ENCODE results near the gene CHIC1. TPM values are rescaled to one million over a fixed set of nuclear protein-coding genes. Genes with fewer than 3 reads are reported as not detected.
"Not testable (repeated sequence)": the region's sequence is repeated elsewhere in the genome, so short reads cannot be mapped to it uniquely, and the experiment has no call there.

The CHIC1 gene
- 5.9 and 10.7 TPM in 2 replicates for total RNA-seq (2014; rRNA removed; shearing (Covaris generic))

GRCh38 chrX:73562984-73563737 lies at the start of gene CHIC1:
Gene CHIC1 (plus strand): TSS chrX:73563197. CDS start chrX:73563285, 88 bp downstream.
- DNase-seq (ENCODE audit: low spot score) = peak; percentile 83

GRCh38 chrX:73522823-73523222 lies 40.2 kb upstream of the CHIC1 start:
- DNase-seq (ENCODE audit: low spot score) = not testable (repeated sequence)

GRCh38 chrX:73524906-73525305 lies 38.1 kb upstream of the CHIC1 start:
- DNase-seq (ENCODE audit: low spot score) = no peak

GRCh38 chrX:73525928-73526690 lies 36.9 kb upstream of the CHIC1 start:
- DNase-seq (ENCODE audit: low spot score) = no peak

- DNase-seq (ENCODE audit: low spot score) = not testable (repeated sequence)
Observed at GRCh38 chrX:73531655-73532054, 31.3 kb upstream of the CHIC1 start.

- no peak for DNase-seq (ENCODE audit: low spot score)
Observed at GRCh38 chrX:73556159-73556558, 6.8 kb upstream of the CHIC1 start.

GRCh38 chrX:73561801-73562200 lies 1.2 kb upstream of the CHIC1 start:
- DNase-seq (ENCODE audit: low spot score) = no peak

- no peak for DNase-seq (ENCODE audit: low spot score)
Observed at GRCh38 chrX:73562458-73562857, 539 bp upstream of the CHIC1 start.

- DNase-seq (ENCODE audit: low spot score) = no peak
Observed at GRCh38 chrX:73563738-73564068, 706 bp downstream of the CHIC1 start.

- peak; percentile 6 for DNase-seq (ENCODE audit: low spot score)
Observed at GRCh38 chrX:73577361-73577760, 14.4 kb downstream of the CHIC1 start.

GRCh38 chrX:73581002-73581628 lies 18.1 kb downstream of the CHIC1 start:
- peak; percentile 42 for DNase-seq (ENCODE audit: low spot score)

- DNase-seq (ENCODE audit: low spot score) = not testable (repeated sequence)
Observed at GRCh38 chrX:73597758-73598157, 34.8 kb downstream of the CHIC1 start.

- no peak for DNase-seq (ENCODE audit: low spot score)
Observed at GRCh38 chrX:73615022-73615421, 52.0 kb downstream of the CHIC1 start.

- not testable (repeated sequence) for DNase-seq (ENCODE audit: low spot score)
Observed at GRCh38 chrX:73641669-73642068, 78.7 kb downstream of the CHIC1 start.

- no peak for DNase-seq (ENCODE audit: low spot score)
Observed at GRCh38 chrX:73647212-73647611, 84.2 kb downstream of the CHIC1 start.

GRCh38 chrX:73647632-73648322 lies 84.8 kb downstream of the CHIC1 start:
- no peak for DNase-seq (ENCODE audit: low spot score)

GRCh38 chrX:73661322-73661721 lies 98.3 kb downstream of the CHIC1 start:
- not testable (repeated sequence) for DNase-seq (ENCODE audit: low spot score)

- no peak for DNase-seq (ENCODE audit: low spot score)
Observed at GRCh38 chrX:73668779-73669178, 105.8 kb downstream of the CHIC1 start.

- DNase-seq (ENCODE audit: low spot score) = no peak
Observed at GRCh38 chrX:73681408-73681807, 118.4 kb downstream of the CHIC1 start.

- DNase-seq (ENCODE audit: low spot score) = no peak
Observed at GRCh38 chrX:73683236-73683859, 120.4 kb downstream of the CHIC1 start.

- DNase-seq (ENCODE audit: low spot score) = not testable (repeated sequence)
Observed at GRCh38 chrX:73707014-73707413, 144.0 kb downstream of the CHIC1 start.

- DNase-seq (ENCODE audit: low spot score) = no peak
Observed at GRCh38 chrX:73728602-73729001, 165.6 kb downstream of the CHIC1 start.

Data from H4 (cell line).